Colonic mucosa (tissue), 4 donors: ENCODE measurements around the gene PARP4. TPM values are rescaled to one million over a fixed set of nuclear protein-coding genes. Genes with fewer than 3 reads are reported as not detected.
"Not testable (repeated sequence)": the region's sequence is repeated elsewhere in the genome, so short reads cannot be mapped to it uniquely, and the experiment has no call there.

Source experiments
- DNase-seq: peaks from one replicate; pipeline ENCODE4 v3.0.0-alpha.2; 2020
- H3K27ac ChIP-seq: fragments of 200-600 bp; one replicate; pipeline ENCODE4 v1.8.0; 2021
- H3K27me3 ChIP-seq: fragments of 200-600 bp; one replicate; pipeline ENCODE4 v1.8.0; 2021
- H3K36me3 ChIP-seq: fragments of 200-600 bp; one replicate; pipeline ENCODE4 v1.8.0; 2021
- H3K4me1 ChIP-seq: fragments of 200-600 bp; one replicate; pipeline ENCODE4 v1.8.0; 2021; ENCODE audit warnings: mild to moderate bottlenecking
- H3K4me3 ChIP-seq: fragments of 200-600 bp; one replicate; pipeline ENCODE4 v1.8.0; 2021
- H3K9ac ChIP-seq, 2 donors: one replicate each; pipeline ENCODE4 v1.7.0; 2013; ENCODE audit warnings: control low read depth in 2 of 2, low read depth in 2 of 2, low read length in 2 of 2
- H3K9me3 ChIP-seq: fragments of 200-600 bp; one replicate; pipeline ENCODE4 v1.8.0; 2021
- intact Hi-C: fragments of 100-400 bp; cut with DNase I; formaldehyde crosslinking; loops from one replicate; pipeline ENCODE4 v1.14.1; 2022
- total RNA-seq, 2 donors: library from RNA; stranded (reverse); fragmentation: NEBNext Ultra II Directional in 1 of 2; extraction: Animal tissue kit (Norgen Biotek cat#: 25700) in 1 of 2; gene quantifications; one replicate each; pipeline ENCODE4 v1.2.1, GENCODE V29; 2021
- TF ChIP-seq, protein P1 (sequence below): fragments of 200-600 bp; IDR thresholded peaks from one replicate; pipeline ENCODE4 v1.8.0; 2022; ENCODE audit warnings: antibody characterized with exemption, mild to moderate bottlenecking
- donor health status: healthy.
- donor health status: DM: no; HTN: no; CAD: no.
- donor health status: DM: no; HTN: no; CAD: no.

Gene PARP4
- total RNA-seq, result 100 to 1,000 TPM in 1 of 2 donors, 10 to 100 TPM in 1; 89.3 to 137 TPM

DNA sequence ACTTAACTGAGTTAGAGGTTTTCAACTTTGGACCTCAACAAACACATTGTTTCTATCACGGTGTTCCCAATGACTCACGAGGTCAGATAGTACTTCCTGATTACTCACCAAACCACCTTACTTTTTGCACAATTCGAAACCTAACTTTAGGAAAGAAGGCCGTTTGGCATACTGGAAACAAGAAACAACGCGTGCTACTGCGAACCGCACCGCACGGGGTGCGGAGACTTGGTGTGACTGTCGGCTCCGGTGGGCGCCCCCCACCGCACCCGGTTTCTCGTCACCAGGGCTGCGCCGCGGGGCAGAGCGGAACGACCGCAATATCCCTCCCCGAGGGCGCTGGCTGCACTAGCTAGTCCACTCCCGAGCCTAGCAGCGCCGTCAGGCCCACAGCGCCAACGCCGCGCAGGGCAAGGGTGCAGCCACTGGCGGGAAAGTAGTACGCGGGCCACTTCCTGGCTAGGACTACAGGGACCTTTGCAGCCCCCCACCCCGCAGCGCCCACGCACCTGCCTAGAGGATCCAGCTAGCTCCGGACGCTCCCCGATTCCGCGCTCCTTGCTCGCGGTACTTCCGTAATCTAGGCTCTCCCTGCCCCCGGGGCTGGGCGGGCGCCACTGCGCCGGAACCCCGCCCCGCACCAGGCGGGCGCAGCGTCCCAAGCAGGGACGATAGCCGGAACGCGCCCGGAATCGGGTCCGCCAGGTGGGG, at the start of gene PARP4:
TSS of gene PARP4 (minus strand) at position 582 of the 711 bp plus-strand sequence. CDS start 9,002 bp downstream, outside the sequence.
- Histone ChIP-seq H3K4me3 (peak within 1 kb of the TSS; percentile 62), H3K9me3 (no peaks in the 10 kb centered on the region), H3K27me3 (no peaks in the 10 kb centered on the region), H3K27ac (peak within 1 kb of the TSS; percentile 96), H3K9ac (peak within 1 kb of the TSS; percentile 81 to 92), H3K4me1 (no peaks in the 10 kb centered on the region), H3K36me3 (no peaks in the 10 kb centered on the region)
- peak; percentile 89 for DNase-seq
- intact Hi-C loops, result no loop called here
- TF ChIP-seq, protein P1, sequence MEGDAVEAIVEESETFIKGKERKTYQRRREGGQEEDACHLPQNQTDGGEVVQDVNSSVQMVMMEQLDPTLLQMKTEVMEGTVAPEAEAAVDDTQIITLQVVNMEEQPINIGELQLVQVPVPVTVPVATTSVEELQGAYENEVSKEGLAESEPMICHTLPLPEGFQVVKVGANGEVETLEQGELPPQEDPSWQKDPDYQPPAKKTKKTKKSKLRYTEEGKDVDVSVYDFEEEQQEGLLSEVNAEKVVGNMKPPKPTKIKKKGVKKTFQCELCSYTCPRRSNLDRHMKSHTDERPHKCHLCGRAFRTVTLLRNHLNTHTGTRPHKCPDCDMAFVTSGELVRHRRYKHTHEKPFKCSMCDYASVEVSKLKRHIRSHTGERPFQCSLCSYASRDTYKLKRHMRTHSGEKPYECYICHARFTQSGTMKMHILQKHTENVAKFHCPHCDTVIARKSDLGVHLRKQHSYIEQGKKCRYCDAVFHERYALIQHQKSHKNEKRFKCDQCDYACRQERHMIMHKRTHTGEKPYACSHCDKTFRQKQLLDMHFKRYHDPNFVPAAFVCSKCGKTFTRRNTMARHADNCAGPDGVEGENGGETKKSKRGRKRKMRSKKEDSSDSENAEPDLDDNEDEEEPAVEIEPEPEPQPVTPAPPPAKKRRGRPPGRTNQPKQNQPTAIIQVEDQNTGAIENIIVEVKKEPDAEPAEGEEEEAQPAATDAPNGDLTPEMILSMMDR, result no peak

DNA sequence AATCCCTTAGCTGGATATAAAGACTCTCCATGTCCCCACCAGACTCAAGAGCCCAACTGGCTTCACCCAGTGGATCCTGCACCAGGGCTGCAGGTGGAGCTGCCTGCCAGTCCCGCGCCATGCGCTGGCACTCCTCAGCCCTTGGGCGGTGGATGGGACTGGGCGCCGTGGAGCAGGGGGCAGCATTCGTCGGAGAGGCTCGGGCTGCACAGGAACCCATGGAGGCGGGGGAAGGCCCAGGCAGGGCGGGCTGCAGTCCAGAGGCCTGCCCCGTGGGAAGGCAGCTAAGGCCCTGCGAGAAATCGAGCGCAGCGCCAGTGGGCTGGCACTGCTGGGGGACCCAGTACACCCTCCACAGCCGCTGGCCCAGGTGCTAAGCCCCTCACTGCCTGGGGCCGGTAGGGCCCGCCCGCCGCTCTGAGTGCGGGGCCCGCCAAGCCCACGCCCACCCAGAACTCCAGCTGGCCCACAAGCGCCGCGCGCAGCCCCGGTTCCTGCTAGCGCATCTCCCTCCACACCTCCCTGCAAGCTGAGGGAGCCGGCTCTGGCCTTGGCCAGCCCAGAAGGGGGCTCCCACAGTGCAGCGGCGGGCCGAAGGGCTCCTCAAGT, 48.1 kb upstream of the PARP4 start:
- H3K9me3 ChIP-seq, H3K4me1 ChIP-seq, H3K4me3 ChIP-seq, intact Hi-C loops, H3K9ac ChIP-seq, H3K27ac ChIP-seq, DNase-seq, H3K36me3 ChIP-seq, H3K27me3 ChIP-seq: not testable (repeated sequence)

DNA sequence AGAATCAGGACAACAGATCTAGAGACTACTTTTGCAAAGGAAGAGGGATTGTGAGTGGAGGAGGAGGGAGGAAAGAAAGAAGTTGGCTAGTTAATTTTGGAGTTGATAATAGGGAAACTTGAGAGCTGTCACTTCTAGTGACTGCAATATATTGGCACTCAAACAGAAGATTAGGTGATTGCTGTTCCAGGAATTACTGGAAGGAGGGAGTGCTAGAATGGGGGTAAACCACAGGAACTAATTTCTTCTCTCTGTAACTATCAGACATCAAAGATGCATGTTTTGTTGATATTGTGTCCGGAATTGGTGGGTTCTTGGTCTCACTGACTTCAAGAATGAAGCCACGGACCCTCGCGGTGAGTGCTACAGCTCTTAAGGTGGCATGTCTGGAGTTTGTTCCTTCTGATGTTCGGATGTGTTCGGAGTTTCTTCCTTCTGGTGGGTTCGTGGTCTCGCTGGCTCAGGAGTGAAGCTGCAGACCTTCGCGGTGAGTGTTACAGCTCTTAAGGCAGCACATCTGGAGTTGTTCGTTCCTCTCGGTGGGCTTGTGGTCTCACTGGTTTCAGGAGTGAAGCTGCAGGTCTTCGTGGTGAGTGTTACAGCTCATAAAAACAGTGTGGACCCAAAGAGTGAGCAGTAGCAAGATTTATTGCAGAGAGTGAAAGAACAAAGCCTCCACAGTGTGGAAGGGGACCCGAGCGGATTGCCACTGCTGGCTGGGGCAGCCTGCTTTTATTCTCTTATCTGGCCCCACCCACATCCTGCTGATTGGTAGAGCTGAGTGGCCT, 47.0 kb upstream of the PARP4 start:
- not testable (repeated sequence) for DNase-seq

DNA sequence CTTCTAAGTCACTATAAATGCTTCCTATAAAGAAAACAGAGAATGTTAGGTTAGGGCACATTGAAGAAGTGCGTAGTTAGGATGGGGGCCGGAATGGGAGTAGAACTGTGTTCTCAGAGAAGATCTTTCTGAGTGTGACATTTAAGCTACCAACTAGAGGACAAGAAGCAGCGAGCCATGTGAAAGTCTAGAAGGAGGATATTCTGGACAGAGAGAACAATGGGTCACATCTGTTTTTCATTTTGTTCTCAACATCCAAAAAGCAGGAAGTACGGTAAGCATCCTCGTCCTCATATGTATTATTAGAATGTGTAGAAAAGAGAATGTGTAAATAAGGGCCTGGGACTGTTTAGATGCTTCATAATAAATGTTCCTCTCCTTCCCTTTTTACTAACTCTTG, 44.5 kb upstream of the PARP4 start:
- H3K9me3 ChIP-seq, result no peaks in the 10 kb centered on the region
- intact Hi-C loops, result loop anchor here (10.0 kb wide), 1 partner anchor 242 kb away; no protein-coding TSS in a partner anchor
- H3K9ac ChIP-seq, result no peak overlapping the region
- TF ChIP-seq, protein P1, result no peak
- no peaks in the 10 kb centered on the region for H3K4me1 ChIP-seq
- no peak overlapping the region for H3K4me3 ChIP-seq
- no peak for DNase-seq
- H3K36me3 ChIP-seq, result no peaks in the 10 kb centered on the region
- H3K27me3 ChIP-seq, result no peaks in the 10 kb centered on the region
- no peak overlapping the region for H3K27ac ChIP-seq

More for the DNA sequence above, 47.0 kb upstream of the PARP4 start:
- H3K4me1 ChIP-seq, H3K9me3 ChIP-seq, H3K27me3 ChIP-seq, H3K27ac ChIP-seq, H3K4me3 ChIP-seq, H3K36me3 ChIP-seq, H3K9ac ChIP-seq: not testable (repeated sequence)
- intact Hi-C loops, result loop anchor here (10.0 kb wide), 1 partner anchor 245 kb away; no protein-coding TSS in a partner anchor

DNA sequence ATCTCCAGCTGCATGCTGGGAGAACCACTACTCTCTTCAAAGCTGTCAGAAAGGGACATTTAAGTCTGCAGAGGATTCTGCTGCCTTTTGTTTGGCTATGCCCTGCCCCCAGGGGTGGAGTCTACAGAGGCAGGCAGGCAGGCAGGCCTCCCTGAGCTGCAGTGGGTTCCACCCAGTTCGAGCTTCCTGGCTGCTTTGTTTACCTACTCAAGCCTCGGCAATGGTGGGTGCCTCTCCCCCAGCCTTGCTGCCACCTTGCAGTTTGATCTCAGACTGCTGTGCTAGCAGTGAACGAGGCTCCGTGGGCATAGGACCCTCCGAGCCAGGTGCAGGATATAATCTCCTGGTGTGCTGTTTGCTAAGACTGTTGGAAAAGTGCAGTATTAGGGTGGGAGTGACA, 41.3 kb upstream of the PARP4 start:
- not testable (repeated sequence) for H3K9ac ChIP-seq, H3K4me3 ChIP-seq, H3K4me1 ChIP-seq, H3K36me3 ChIP-seq, H3K27ac ChIP-seq, H3K9me3 ChIP-seq, H3K27me3 ChIP-seq, DNase-seq
- intact Hi-C loops, result loop anchor here (10.0 kb wide), 1 partner anchor 239 kb away; no protein-coding TSS in a partner anchor

GRCh38 chr13:24541476-24542352, 29.1 kb upstream of the PARP4 start:
- not testable (repeated sequence) for DNase-seq

DNA sequence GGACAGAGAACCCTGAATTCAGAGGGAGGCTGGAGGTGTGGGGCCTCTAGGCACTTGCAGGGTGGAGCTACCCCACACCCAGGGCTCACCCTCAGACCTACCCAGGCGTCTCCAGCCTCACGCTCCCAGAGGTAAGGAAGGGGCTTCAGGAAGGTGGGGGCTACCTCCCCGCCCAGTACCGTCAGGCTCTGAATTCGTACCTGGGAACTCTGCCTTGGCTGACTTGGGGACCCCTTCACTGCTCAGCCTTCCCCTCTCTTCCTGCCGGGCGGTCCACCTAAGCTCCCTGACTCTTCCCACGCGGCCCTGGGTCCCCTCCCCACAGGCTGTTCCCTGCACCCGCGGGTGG, 28.5 kb upstream of the PARP4 start:
- no peak overlapping the region for H3K27ac ChIP-seq
- no peaks in the 10 kb centered on the region for H3K4me1 ChIP-seq
- DNase-seq, result no peak
- H3K36me3 ChIP-seq, result no peaks in the 10 kb centered on the region
- H3K9me3 ChIP-seq, result no peaks in the 10 kb centered on the region
- TF ChIP-seq, protein P1, result no peak
- H3K27me3 ChIP-seq, result peaks cover 24% of the 10 kb centered on the region
- H3K9ac ChIP-seq, result no peak overlapping the region
- peak overlapping the region; percentile 33 for H3K4me3 ChIP-seq
- intact Hi-C loops, result no loop called here

More at GRCh38 chr13:24541476-24542352, 29.1 kb upstream of the PARP4 start:
- H3K9ac ChIP-seq, intact Hi-C loops, H3K9me3 ChIP-seq, H3K4me1 ChIP-seq, H3K36me3 ChIP-seq, H3K27ac ChIP-seq: not testable (repeated sequence)
- Histone ChIP-seq H3K27me3 (peaks cover 24% of the 10 kb centered on the region), H3K4me3 (peak overlapping the region; percentile 33)
